Neuronal stem cell (in vitro differentiated cells): Measurements from ENCODE around the gene RCOR3.

Experiments
- DNase-seq: peaks from one replicate; pipeline ENCODE4 v3.0.0-alpha.2; 2013; ENCODE audit warnings: low spot score
- H2AFZ ChIP-seq: one replicate; pipeline ENCODE4 v1.6.1; 2013; ENCODE audit warnings: mild to moderate bottlenecking, low read length, inconsistent platforms
- H2AK5ac ChIP-seq: 2 replicates; pipeline ENCODE4 v1.6.1; 2013; ENCODE audit warnings: low read depth, mild to moderate bottlenecking, inconsistent platforms, low read length, moderate library complexity, mixed read lengths
- H2BK120ac ChIP-seq: 2 replicates; pipeline ENCODE4 v1.6.1; 2013; ENCODE audit warnings: low read depth, mild to moderate bottlenecking, inconsistent platforms, low read length, moderate library complexity, mixed read lengths
- H2BK12ac ChIP-seq: one replicate; pipeline ENCODE4 v1.6.1; 2013; ENCODE audit warnings: low read length, inconsistent platforms
- H2BK15ac ChIP-seq: 2 replicates; pipeline ENCODE4 v1.6.1; 2013; ENCODE audit warnings: mild to moderate bottlenecking, low read length, inconsistent platforms, mixed read lengths
- H2BK5ac ChIP-seq: one replicate; pipeline ENCODE4 v1.6.1; 2013; ENCODE audit warnings: inconsistent platforms, mild to moderate bottlenecking, low read length, moderate library complexity
- H3K14ac ChIP-seq: one replicate; pipeline ENCODE4 v1.6.1; 2013; ENCODE audit warnings: low read length, inconsistent platforms
- H3K18ac ChIP-seq: 2 replicates; pipeline ENCODE4 v1.6.1; 2013; ENCODE audit warnings: low read length, inconsistent platforms
- H3K23ac ChIP-seq: 2 replicates; pipeline ENCODE4 v1.6.1; 2013; ENCODE audit warnings: low read depth, mild to moderate bottlenecking, mixed read lengths, low read length, inconsistent platforms; ENCODE audit not compliant: poor library complexity
- H3K27ac ChIP-seq: replicated peaks from 3 replicates; pipeline ENCODE4 v1.5.1; 2013; ENCODE audit warnings: low read length, inconsistent platforms
- H3K27me3 ChIP-seq, 3 experiments: 2 replicates each; pipeline ENCODE4 v1.6.1; 2013; ENCODE audit warnings: low read length in 3 of 3, mild to moderate bottlenecking in 2 of 3, inconsistent platforms in 1 of 3, low read depth in 1 of 3, mixed read lengths in 1 of 3, moderate library complexity in 1 of 3; ENCODE audit not compliant: control insufficient read depth in 3 of 3, insufficient read depth in 3 of 3
- H3K36me3 ChIP-seq, 2 donors: replicated peaks in 1 of 2; 2 replicates each; pipeline ENCODE4 v1.6.1; 2013; ENCODE audit warnings: low read length in 2 of 2; ENCODE audit not compliant: control insufficient read depth in 2 of 2, insufficient read depth in 2 of 2
- H3K4ac ChIP-seq: 2 replicates; pipeline ENCODE4 v1.6.1; 2013; ENCODE audit warnings: inconsistent platforms, mild to moderate bottlenecking, low read length, moderate library complexity
- H3K4me1 ChIP-seq, 2 donors: 1 replicate in 1 of 2; 2 replicates in 1 of 2; pipeline ENCODE4 v1.6.1; 2013; ENCODE audit warnings: low read length in 2 of 2, low read depth in 1 of 2; ENCODE audit not compliant: control insufficient read depth in 2 of 2, insufficient read depth in 1 of 2
- H3K4me2 ChIP-seq: one replicate; pipeline ENCODE4 v1.6.1; 2013; ENCODE audit warnings: mild to moderate bottlenecking, low read length, inconsistent platforms; ENCODE audit not compliant: insufficient read depth, poor library complexity, severe bottlenecking
- H3K4me3 ChIP-seq, 2 donors: 2 replicates each; pipeline ENCODE4 v1.5.1; 2013; ENCODE audit warnings: low read length in 2 of 2, mild to moderate bottlenecking in 2 of 2, inconsistent platforms in 1 of 2, moderate library complexity in 1 of 2
- H3K79me1 ChIP-seq: one replicate; pipeline ENCODE4 v1.6.1; 2013; ENCODE audit warnings: low read depth, mild to moderate bottlenecking, inconsistent platforms, low read length, moderate library complexity
- H3K9ac ChIP-seq: one replicate; pipeline ENCODE4 v1.6.1; 2013; ENCODE audit warnings: mild to moderate bottlenecking, low read depth, low read length, inconsistent platforms; ENCODE audit not compliant: poor library complexity
- H3K9me3 ChIP-seq, 2 donors: replicated peaks in 1 of 2; 2 replicates each; pipeline versions ENCODE3 to v1.6.1; 2013; ENCODE audit warnings: low read length in 2 of 2, mild to moderate bottlenecking in 2 of 2, inconsistent platforms in 1 of 2, low read depth in 1 of 2, mixed read lengths in 1 of 2, moderate library complexity in 1 of 2; ENCODE audit not compliant: control insufficient read depth in 2 of 2, insufficient read depth in 1 of 2
- H4K8ac ChIP-seq: one replicate; pipeline ENCODE4 v1.6.1; 2013; ENCODE audit warnings: low read depth, mild to moderate bottlenecking, inconsistent platforms, low read length, moderate library complexity
- H4K91ac ChIP-seq: one replicate; pipeline ENCODE4 v1.6.1; 2013; ENCODE audit warnings: low read length, low read depth, mild to moderate bottlenecking, inconsistent platforms; ENCODE audit not compliant: poor library complexity
- WGBS, 2 donors: extraction: QIAGEN DNeasy Blood & Tissue Kit; methylation state at CpG; one replicate each; pipeline ENCODE4 v1.1.7; 2013; ENCODE audit warnings: missing lambda C conversion rate in 2 of 2, mixed read lengths in 1 of 2; ENCODE audit not compliant: insufficient read length in 2 of 2, insufficient replicate concordance in 1 of 2; ENCODE audit errors: extremely low coverage in 2 of 2; 5-methylcytosine and 5-hydroxymethylcytosine counted together

Gene RCOR3

GRCh38 chr1:211282023-211282373 is 22.8 kb downstream of the RCOR3 start:
- Histone ChIP-seq H2BK5ac (no peak overlapping the region), H4K8ac (no peak overlapping the region), H3K4ac (no peak overlapping the region), H2BK15ac (no peak overlapping the region), H3K14ac (no peak overlapping the region), H2AK5ac (no peak overlapping the region), H3K36me3 (peaks cover 5 to 87% of the 10 kb centered on the region in 2 donors), H3K4me1 (peaks cover 0 to 4% of the 10 kb centered on the region in 2 donors), H2BK12ac (no peak overlapping the region), H3K4me3 (no peak overlapping the region), H4K91ac (no peak overlapping the region), H3K27me3 (no peaks in the 10 kb centered on the region), H3K23ac (no peak overlapping the region), H3K9me3 (no peaks in the 10 kb centered on the region), H3K4me2 (no peak overlapping the region), H2BK120ac (no peak overlapping the region), H3K9ac (no peak overlapping the region), H3K27ac (no peak overlapping the region), H3K18ac (no peak overlapping the region), H2AFZ (no peak overlapping the region), H3K79me1 (no peaks in the 10 kb centered on the region)
- DNase-seq = no peak

- no CpG with 5 or more reads among the region's 4 CpGs for WGBS, 2 donors
- Histone ChIP-seq H4K8ac (no peak overlapping the region), H4K91ac (no peak overlapping the region)
Observed at GRCh38 chr1:211285196-211285595, 26.0 kb downstream of the RCOR3 start.

GRCh38 chr1:211287218-211287617 is 28.1 kb downstream of the RCOR3 start:
- WGBS, 2 donors = no CpG with 5 or more reads among the region's 3 CpGs
- Histone ChIP-seq H4K91ac (no peak overlapping the region), H2BK120ac (no peak overlapping the region), H2AK5ac (no peak overlapping the region), H4K8ac (no peak overlapping the region), H3K4me1 (no peaks in the 10 kb centered on the region), H3K4ac (no peak overlapping the region), H2AFZ (no peak overlapping the region), H3K27ac (no peak overlapping the region), H3K27me3 (no peaks in the 10 kb centered on the region), H3K23ac (no peak overlapping the region), H2BK5ac (no peak overlapping the region), H3K14ac (no peak overlapping the region), H3K79me1 (no peaks in the 10 kb centered on the region), H3K18ac (no peak overlapping the region), H3K36me3 (peaks cover 15 to 83% of the 10 kb centered on the region in 2 donors), H3K9me3 (no peaks in the 10 kb centered on the region), H3K9ac (no peak overlapping the region), H3K4me2 (no peak overlapping the region), H3K4me3 (no peak overlapping the region), H2BK15ac (no peak overlapping the region), H2BK12ac (no peak overlapping the region)
- no peak for DNase-seq

More at GRCh38 chr1:211285196-211285595, 26.0 kb downstream of the RCOR3 start:
- DNase-seq = no peak
- Histone ChIP-seq H2BK5ac (no peak overlapping the region), H2BK12ac (no peak overlapping the region), H3K27ac (no peak overlapping the region), H3K23ac (no peak overlapping the region), H3K4me3 (no peak overlapping the region), H3K18ac (no peak overlapping the region), H3K4me2 (no peak overlapping the region), H3K79me1 (no peaks in the 10 kb centered on the region), H3K36me3 (peaks cover 8 to 83% of the 10 kb centered on the region in 2 donors), H3K4me1 (peaks cover 0 to 2% of the 10 kb centered on the region in 2 donors), H2AFZ (no peak overlapping the region), H3K9me3 (no peaks in the 10 kb centered on the region), H3K27me3 (no peaks in the 10 kb centered on the region), H3K9ac (no peak overlapping the region), H3K14ac (no peak overlapping the region), H2BK120ac (no peak overlapping the region), H2BK15ac (no peak overlapping the region), H2AK5ac (no peak overlapping the region), H3K4ac (no peak overlapping the region)

GRCh38 chr1:211292411-211292810 is 33.2 kb downstream of the RCOR3 start:
- no peak overlapping the region for H3K14ac ChIP-seq
- no peak overlapping the region for H2BK5ac ChIP-seq
- H4K91ac ChIP-seq = no peak overlapping the region
- H3K23ac ChIP-seq = no peak overlapping the region
- no peak overlapping the region for H3K4ac ChIP-seq
- H3K4me3 ChIP-seq = no peak overlapping the region
- no peaks in the 10 kb centered on the region for H3K27me3 ChIP-seq
- H3K4me2 ChIP-seq = no peak overlapping the region
- H2AK5ac ChIP-seq = no peak overlapping the region
- no peak overlapping the region for H3K18ac ChIP-seq
- no peak overlapping the region for H2AFZ ChIP-seq
- H3K36me3 ChIP-seq = peaks cover 12 to 91% of the 10 kb centered on the region in 2 donors
- no peaks in the 10 kb centered on the region for H3K79me1 ChIP-seq
- H3K27ac ChIP-seq = no peak overlapping the region
- no peak overlapping the region for H3K9ac ChIP-seq
- H2BK120ac ChIP-seq = no peak overlapping the region
- WGBS, 2 donors = no CpG with 5 or more reads among the region's 2 CpGs
- no peaks in the 10 kb centered on the region for H3K9me3 ChIP-seq
- no peak for DNase-seq
- no peak overlapping the region for H2BK15ac ChIP-seq
- H4K8ac ChIP-seq = no peak overlapping the region
- no peaks in the 10 kb centered on the region for H3K4me1 ChIP-seq
- no peak overlapping the region for H2BK12ac ChIP-seq
